Psoas muscle (tissue), 8 donors: ENCODE data around the gene PDP2. TPM values are rescaled to one million over a fixed set of nuclear protein-coding genes. Genes with fewer than 3 reads are reported as not detected.

Experiments used
- ATAC-seq, 4 donors: fragments of 200-7000 bp; cut with Tn5 transposase; one replicate each; pipeline ENCODE4 v1.9.1; 2020; ENCODE audit warnings: moderate library complexity in 3 of 4, mild to moderate bottlenecking in 2 of 4
- DNase-seq, 2 donors: peaks; one replicate each; pipeline ENCODE4 v3.0.0-alpha.2; 2020
- H3K27ac ChIP-seq: fragments of 200-600 bp; one replicate; pipeline ENCODE4 v1.8.0; 2022
- H3K27me3 ChIP-seq, 3 donors: fragments of 200-600 bp in 1 of 3; one replicate each; pipeline versions ENCODE4 v1.6.1 to v1.8.0; 2013 to 2022; ENCODE audit warnings: low read length in 2 of 3, mild to moderate bottlenecking in 2 of 3, moderate library complexity in 1 of 3; ENCODE audit not compliant: insufficient read depth in 3 of 3
- H3K36me3 ChIP-seq, 2 donors: fragments of 200-600 bp in 1 of 2; one replicate each; pipeline versions ENCODE4 v1.6.1 to v1.8.0; 2013 to 2022; ENCODE audit warnings: low read depth in 1 of 2, mild to moderate bottlenecking in 1 of 2, moderate library complexity in 1 of 2; ENCODE audit not compliant: insufficient read depth in 1 of 2
- H3K4me1 ChIP-seq: fragments of 200-600 bp; one replicate; pipeline ENCODE4 v1.8.0; 2022
- H3K4me3 ChIP-seq: fragments of 200-600 bp; one replicate; pipeline ENCODE4 v1.8.0; 2022; ENCODE audit warnings: mild to moderate bottlenecking
- H3K9me3 ChIP-seq: fragments of 200-600 bp; one replicate; pipeline ENCODE4 v1.8.0; 2022
- WGBS, 3 donors: extraction: QIAGEN DNeasy Blood & Tissue Kit; methylation state at CpG; one replicate each; pipeline versions ENCODE4 v1.1.6 to v1.1.7; 2013; 5-methylcytosine and 5-hydroxymethylcytosine counted together
- intact Hi-C, 2 donors: fragments of 100-400 bp; cut with DNase I; formaldehyde crosslinking; loops; one replicate each; pipeline versions ENCODE4 v1.11.0 to v1.14.2; 2022
- polyA plus RNA-seq, 3 donors: library from polyadenylated mRNA; stranded (reverse); fragments of 200-250 nt; gene quantifications; one replicate each; pipeline ENCODE4 v1.2.3, GENCODE V29; 2013
- total RNA-seq, 4 donors: library from RNA; stranded (reverse); fragmentation: NEBNext Ultra II Directional in 2 of 4; extraction: Animal tissue kit (Norgen Biotek cat#: 25700) in 2 of 4; gene quantifications; one replicate each; pipeline versions ENCODE4 v1.2.1 to v1.2.4, GENCODE V29; 2021 to 2023
- TF ChIP-seq, protein P1 (sequence below): fragments of 200-600 bp; IDR thresholded peaks from one replicate; pipeline ENCODE4 v1.8.0; 2022; ENCODE audit warnings: antibody characterized with exemption
- donor health status: healthy with polysubstance abuse.
- donor health status: DM: no; HTN: no; CAD: no; lungs with moderate emphysema.
- donor health status: Bipolar disorder and iron deficiency.
- donor health status: healthy.
- donor health status: DM: yes; HTN: yes; CAD: no.
- donor health status: DM: no; HTN: no; CAD: no.
- donor health status: DM: no; HTN: no; CAD: no.
- donor health status: DM: yes; HTN: yes; CAD: no.

Gene PDP2
- total and polyA plus RNA-seq, 7 donors: 1.0 to 5.2 (median 3.0) TPM

DNA sequence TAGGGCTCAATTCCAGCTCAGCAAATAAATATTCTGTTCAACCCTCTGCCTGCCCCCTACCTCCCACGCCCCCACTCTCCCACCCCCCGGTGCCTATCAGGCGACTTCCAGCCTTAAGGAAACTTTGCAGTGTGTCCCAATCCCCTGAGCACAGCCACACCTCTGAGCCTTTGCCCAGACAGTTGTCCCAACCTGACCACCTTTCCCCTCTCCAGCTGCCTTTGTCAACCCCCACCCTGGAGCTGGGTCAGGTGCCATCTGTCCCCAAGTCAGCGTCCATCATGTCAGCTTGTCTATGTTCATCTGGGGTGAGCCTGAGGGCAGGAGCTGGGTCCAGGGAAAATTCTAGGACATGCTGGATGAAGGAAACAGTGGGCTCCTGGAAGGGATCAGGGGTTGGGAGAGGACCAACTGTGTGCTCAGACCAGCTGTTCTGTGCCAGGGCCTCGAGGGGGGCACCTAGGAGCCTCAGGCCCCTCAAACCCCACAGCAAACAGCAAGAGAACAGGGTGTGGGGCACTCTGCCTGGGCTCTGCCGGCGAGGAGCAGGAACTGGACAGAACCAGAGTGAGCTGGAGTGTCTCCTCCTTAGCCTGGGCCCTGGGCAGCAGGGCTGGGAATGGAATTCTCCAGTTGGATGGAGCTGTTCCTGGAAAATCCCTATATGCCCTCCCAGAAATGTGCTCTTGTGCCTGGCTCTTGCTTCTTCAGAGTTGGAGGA, 20.6 kb downstream of the PDP2 start:
- no peaks in the 10 kb centered on the region for H3K36me3 ChIP-seq
- peak overlapping the region; percentile 89 for H3K27ac ChIP-seq
- H3K4me1 ChIP-seq: peaks cover 60% of the 10 kb centered on the region
- TF ChIP-seq, protein P1, sequence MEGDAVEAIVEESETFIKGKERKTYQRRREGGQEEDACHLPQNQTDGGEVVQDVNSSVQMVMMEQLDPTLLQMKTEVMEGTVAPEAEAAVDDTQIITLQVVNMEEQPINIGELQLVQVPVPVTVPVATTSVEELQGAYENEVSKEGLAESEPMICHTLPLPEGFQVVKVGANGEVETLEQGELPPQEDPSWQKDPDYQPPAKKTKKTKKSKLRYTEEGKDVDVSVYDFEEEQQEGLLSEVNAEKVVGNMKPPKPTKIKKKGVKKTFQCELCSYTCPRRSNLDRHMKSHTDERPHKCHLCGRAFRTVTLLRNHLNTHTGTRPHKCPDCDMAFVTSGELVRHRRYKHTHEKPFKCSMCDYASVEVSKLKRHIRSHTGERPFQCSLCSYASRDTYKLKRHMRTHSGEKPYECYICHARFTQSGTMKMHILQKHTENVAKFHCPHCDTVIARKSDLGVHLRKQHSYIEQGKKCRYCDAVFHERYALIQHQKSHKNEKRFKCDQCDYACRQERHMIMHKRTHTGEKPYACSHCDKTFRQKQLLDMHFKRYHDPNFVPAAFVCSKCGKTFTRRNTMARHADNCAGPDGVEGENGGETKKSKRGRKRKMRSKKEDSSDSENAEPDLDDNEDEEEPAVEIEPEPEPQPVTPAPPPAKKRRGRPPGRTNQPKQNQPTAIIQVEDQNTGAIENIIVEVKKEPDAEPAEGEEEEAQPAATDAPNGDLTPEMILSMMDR: no peak
- no peaks in the 10 kb centered on the region for H3K9me3 ChIP-seq
- ATAC-seq: peak; percentile 67 to 71 (median 68)
- intact Hi-C loops: loop anchor here in 1 of 2 donors (2.0 kb wide), 1 partner anchor 26 kb away; no protein-coding TSS in a partner anchor
- peak; percentile 66 to 76 for DNase-seq
- no peaks in the 10 kb centered on the region for H3K27me3 ChIP-seq
- no peak overlapping the region for H3K4me3 ChIP-seq
- WGBS, 3 donors: 16 to 26% (median 18%) methylated on average over 7 of the region's 7 CpGs

GRCh38 chr16:66901626-66902025, 21.3 kb downstream of the PDP2 start:
- DNase-seq: peak; percentile 71 to 78
- H3K4me1 ChIP-seq: peaks cover 60% of the 10 kb centered on the region
- intact Hi-C loops: loop anchor here in 1 of 2 donors (2.0 kb wide), 2 partner anchors 17 to 25 kb away; partner anchors contain the start of gene CDH16
- TF ChIP-seq, protein P1: no peak
- no peaks in the 10 kb centered on the region for H3K36me3 ChIP-seq
- H3K27ac ChIP-seq: peak overlapping the region; percentile 89
- peak; percentile 35 to 69 (median 59) for ATAC-seq
- no peaks in the 10 kb centered on the region for H3K9me3 ChIP-seq
- no peak overlapping the region for H3K4me3 ChIP-seq
- no peaks in the 10 kb centered on the region for H3K27me3 ChIP-seq
- WGBS, 3 donors: 40 to 50% (median 42%) methylated on average over 10 of the region's 10 CpGs

GRCh38 chr16:66902648-66903543, 22.6 kb downstream of the PDP2 start:
- TF ChIP-seq, protein P1: no peak
- WGBS, 3 donors: 23 to 28% (median 26%) methylated on average over 14 of the region's 14 CpGs
- Histone ChIP-seq H3K27ac (peak overlapping the region; percentile 89), H3K4me1 (peaks cover 60% of the 10 kb centered on the region), H3K4me3 (no peak overlapping the region), H3K36me3 (no peaks in the 10 kb centered on the region), H3K9me3 (no peaks in the 10 kb centered on the region), H3K27me3 (no peaks in the 10 kb centered on the region)
- intact Hi-C loops: loop anchor here in 1 of 2 donors (2.0 kb wide), 1 partner anchor 16 kb away; the partner anchor contains the start of gene CDH16
- DNase-seq (peak in 1 of 2 donors; percentile 49), ATAC-seq (peak in 2 of 4 donors; percentile 5 to 20)

DNA sequence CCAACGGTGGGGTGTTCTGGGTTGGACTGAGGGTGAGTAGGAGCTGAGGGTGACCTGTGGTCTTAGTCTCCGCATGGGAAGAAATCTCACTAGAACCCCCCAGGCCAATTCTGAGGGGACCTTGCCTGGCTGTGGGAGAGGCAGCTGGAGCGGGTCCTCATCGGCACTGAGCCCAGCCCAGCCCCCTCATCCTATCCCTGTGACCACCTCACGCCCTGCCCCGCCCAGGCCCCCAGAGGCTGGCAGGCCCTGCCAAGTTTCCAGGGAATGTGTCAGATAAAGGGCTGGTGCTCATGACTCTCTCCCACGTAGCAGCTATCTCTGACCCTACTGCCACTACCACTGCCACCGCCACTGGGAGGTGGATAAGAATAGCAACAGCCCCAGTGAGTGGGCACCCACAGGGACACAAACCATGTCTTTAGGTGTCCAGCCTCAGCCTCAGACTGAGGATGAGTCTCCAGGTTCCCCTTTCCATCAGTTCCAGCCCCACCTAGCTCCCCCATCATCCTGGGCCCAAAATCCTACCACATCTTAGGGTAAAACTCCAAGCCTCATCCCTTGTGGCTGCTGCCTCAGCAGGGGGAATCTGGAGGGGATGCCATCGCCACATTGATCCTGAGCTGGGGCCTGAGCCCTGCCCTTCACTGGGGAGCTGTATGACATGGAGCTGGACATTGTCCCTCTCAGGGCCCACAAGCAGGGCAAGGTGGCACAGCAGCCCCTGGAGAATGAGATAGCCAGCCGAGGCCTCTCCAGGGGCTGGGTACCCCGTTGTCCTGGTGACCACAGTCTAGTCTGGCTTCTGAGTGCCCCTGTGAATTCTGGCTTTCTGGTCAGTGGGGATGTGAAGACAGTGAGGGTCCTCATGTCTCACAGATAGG, 23.5 kb downstream of the PDP2 start:
- Histone ChIP-seq H3K27me3 (no peaks in the 10 kb centered on the region), H3K27ac (peak overlapping the region; percentile 89), H3K9me3 (no peaks in the 10 kb centered on the region), H3K4me3 (no peak overlapping the region), H3K4me1 (peaks cover 55% of the 10 kb centered on the region), H3K36me3 (no peaks in the 10 kb centered on the region)
- 57 to 66% (median 60%) methylated on average over 11 of the region's 11 CpGs for WGBS, 3 donors
- peak in 2 of 4 donors; percentile 7 to 12 for ATAC-seq
- TF ChIP-seq, protein P1: no peak
- DNase-seq: peak in 1 of 2 donors; percentile 47
- intact Hi-C loops: loop anchor here in 1 of 2 donors (2.0 kb wide), 1 partner anchor 15 kb away; the partner anchor contains the start of gene CDH16
